ENCODE measurements around the gene ERI2. TPM values are rescaled to one million over a fixed set of nuclear protein-coding genes. Genes with fewer than 3 reads are reported as not detected.

ERI2 gene
- total RNA-seq, 1 donor from 2014 or later = 17.6 TPM

DNA sequence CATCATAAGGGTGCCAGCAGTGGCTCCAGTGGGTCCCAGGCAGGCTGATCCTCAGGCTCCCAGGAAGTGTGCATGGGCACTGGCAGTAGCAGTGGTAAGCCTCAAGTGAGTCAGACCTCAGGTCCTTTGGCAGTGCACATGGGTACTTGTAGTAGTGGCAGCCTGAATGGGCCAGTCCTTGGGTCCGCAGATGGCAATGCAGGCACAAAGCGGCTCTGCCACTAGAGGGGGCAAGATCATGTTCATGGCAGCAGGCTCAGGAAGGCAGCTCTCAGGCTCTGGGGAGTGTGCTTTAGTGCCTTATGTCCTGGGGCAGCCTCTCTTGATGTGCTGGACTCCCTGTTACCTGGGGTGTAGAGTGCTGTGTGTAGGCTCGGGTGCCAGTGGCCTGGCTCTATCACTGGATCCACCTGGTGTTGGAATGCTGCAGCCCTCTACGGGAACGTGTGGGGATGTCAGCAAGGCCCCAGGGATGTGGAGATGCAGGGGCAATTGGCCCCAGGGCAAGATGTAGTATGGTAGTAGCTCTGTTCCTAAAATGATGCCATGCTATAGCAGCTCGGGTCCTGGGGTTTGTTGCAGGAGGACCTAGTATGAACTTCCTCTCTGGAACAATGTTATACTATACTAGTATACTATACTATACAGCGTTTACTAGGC is 31.4 kb downstream of the ERI2 start:
- DNase-seq (peak; percentile 86), ATAC-seq (peak; percentile 96)
- Histone ChIP-seq H3K4me3 (no peak overlapping the region), H3K27me3 (ENCODE audit: low read depth) (no peaks in the 10 kb centered on the region), H3K9me3 (no peaks in the 10 kb centered on the region), H3K36me3 (no peaks in the 10 kb centered on the region), H3K4me1 (no peaks in the 10 kb centered on the region), H3K27ac (no peak overlapping the region)
- intact Hi-C loops (cut with DNase I) = no loop called here
- peak; percentile 75 for TF ChIP-seq CTCF (IDR thresholded peaks at IDR 0.05)

- ATAC-seq (no peak), DNase-seq (no peak)
- no peaks in the 10 kb centered on the region for H3K36me3 ChIP-seq
- no peaks in the 10 kb centered on the region for H3K27me3 ChIP-seq (ENCODE audit: low read depth)
- no peaks in the 10 kb centered on the region for H3K9me3 ChIP-seq
- no peak overlapping the region for H3K27ac ChIP-seq
- TF ChIP-seq CTCF (IDR thresholded peaks at IDR 0.05) = no peak
- intact Hi-C loops (cut with DNase I) = no loop called here
- H3K4me3 ChIP-seq = no peak overlapping the region
- no peaks in the 10 kb centered on the region for H3K4me1 ChIP-seq
Measured at GRCh38 chr16:20773679-20774078, 32.6 kb downstream of the ERI2 start.

DNA sequence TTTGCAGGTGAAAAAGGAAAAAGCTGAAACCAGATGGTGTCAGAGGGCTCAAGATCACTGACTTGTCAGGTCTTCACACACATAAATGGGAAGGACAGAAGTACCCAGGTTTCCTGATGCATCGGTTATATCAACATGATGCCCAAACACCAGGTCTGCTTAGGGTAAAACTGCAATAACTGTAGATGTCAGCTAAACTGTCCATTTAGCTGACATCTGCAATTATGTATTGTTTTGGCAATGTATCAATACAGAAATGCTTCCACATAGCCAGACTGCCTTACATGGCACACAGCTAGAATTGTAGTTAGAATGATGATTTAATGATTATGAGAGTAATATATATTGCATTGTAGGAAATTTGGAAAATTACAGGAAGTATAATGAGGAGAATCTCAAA is 37.5 kb downstream of the ERI2 start:
- intact Hi-C loops (cut with DNase I) = no loop called here

DNA sequence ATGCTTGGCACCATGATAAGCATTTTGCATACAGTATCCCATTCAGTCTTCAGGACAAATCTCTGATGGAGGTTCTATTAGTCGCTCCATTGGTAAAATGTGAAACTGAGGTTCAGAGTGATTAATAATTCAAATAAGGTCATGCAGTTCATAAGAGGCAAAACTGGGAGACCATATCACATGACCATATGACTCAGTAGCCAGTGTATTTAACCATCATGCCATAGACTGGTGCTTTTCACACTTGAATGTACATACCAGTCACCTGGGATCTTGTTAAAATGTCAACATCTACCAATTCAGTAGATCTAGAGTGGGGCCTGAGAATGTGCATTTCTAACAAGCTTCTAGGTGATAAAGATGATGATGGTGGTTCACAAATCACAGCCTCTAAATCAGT is 38.2 kb downstream of the ERI2 start:
- DNase-seq = no peak
- intact Hi-C loops (cut with DNase I) = no loop called here
- no peaks in the 10 kb centered on the region for H3K36me3 ChIP-seq
- no peaks in the 10 kb centered on the region for H3K9me3 ChIP-seq
- no peaks in the 10 kb centered on the region for H3K27me3 ChIP-seq (ENCODE audit: low read depth)
- peaks cover 9% of the 10 kb centered on the region for H3K4me1 ChIP-seq
- no peak overlapping the region for H3K4me3 ChIP-seq
- H3K27ac ChIP-seq = no peak overlapping the region
- no peak for ATAC-seq
- no peak for TF ChIP-seq CTCF (IDR thresholded peaks at IDR 0.05)

More for the DNA sequence above, 37.5 kb downstream of the ERI2 start:
- no peak for TF ChIP-seq CTCF (IDR thresholded peaks at IDR 0.05)
- Histone ChIP-seq H3K36me3 (no peaks in the 10 kb centered on the region), H3K4me1 (peaks cover 7% of the 10 kb centered on the region), H3K27me3 (ENCODE audit: low read depth) (no peaks in the 10 kb centered on the region), H3K27ac (no peak overlapping the region), H3K9me3 (no peaks in the 10 kb centered on the region), H3K4me3 (no peak overlapping the region)
- DNase-seq = no peak
- ATAC-seq = no peak

DNA sequence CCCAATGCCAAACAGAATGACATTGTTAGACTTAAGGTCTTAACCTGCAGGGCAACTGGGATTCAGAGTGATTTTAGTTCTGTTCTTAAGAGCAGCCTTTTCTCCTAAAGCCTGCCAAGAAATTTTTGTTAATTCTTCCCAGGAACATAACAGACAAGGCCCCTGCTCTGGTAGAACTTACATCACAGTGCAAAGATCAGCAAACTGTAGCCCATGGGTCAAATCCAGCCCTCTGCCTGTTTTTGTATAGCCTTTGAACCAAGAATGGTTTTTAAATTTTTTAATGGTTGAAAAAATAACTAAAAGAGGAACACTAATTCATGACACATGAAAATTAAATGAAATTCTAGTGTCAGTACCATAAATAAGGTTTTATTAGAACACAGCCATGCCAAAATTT is 38.7 kb downstream of the ERI2 start:
- no peak for TF ChIP-seq CTCF (IDR thresholded peaks at IDR 0.05)
- peaks cover 11% of the 10 kb centered on the region for H3K4me1 ChIP-seq
- ATAC-seq (no peak), DNase-seq (no peak)
- no peak overlapping the region for H3K4me3 ChIP-seq
- no peak overlapping the region for H3K27ac ChIP-seq
- no peaks in the 10 kb centered on the region for H3K9me3 ChIP-seq
- no peaks in the 10 kb centered on the region for H3K27me3 ChIP-seq (ENCODE audit: low read depth)
- no peaks in the 10 kb centered on the region for H3K36me3 ChIP-seq
- intact Hi-C loops (cut with DNase I) = no loop called here

Measured in lower lobe of right lung (tissue), 2 donors.